HepG2 (cell line): ENCODE results near the gene CHRNA7. TPM values are rescaled to one million over a fixed set of nuclear protein-coding genes. Genes with fewer than 3 reads are reported as not detected.

Source experiments
- ATAC-seq: fragments of 200-7000 bp; cut with Tn5 transposase; 3 replicates; pipeline ENCODE4 v1.9.1; 2020; ENCODE audit warnings: mild to moderate bottlenecking, moderate library complexity
- BruUV-seq: library from RNA; stranded (reverse); fragments of 400-500 nt; replicated peaks from 2 replicates; lab custom pipeline; 2021; lab: Mats Ljungman, UMichigan
- CTCF ChIA-PET: fragments of 300-600 bp; formaldehyde crosslinking; extraction: SDS; loops from one replicate; lab custom pipeline; 2021; ENCODE audit warnings: low total read pairs, inconsistent platforms, low intra/inter-chr PET ratio; lab: Yijun Ruan, JAX
- POLR2A ChIA-PET: fragments of 350-600 bp; sonication (Branson Sonifier 250); formaldehyde crosslinking; loops from one replicate; lab custom pipeline; 2020; ENCODE audit warnings: antibody characterized with exemption, inconsistent platforms; lab: Yijun Ruan, JAX
- DNase-seq: peaks from one replicate; pipeline ENCODE4 v3.0.0-alpha.2; 2015; ENCODE audit warnings: low spot score
- FAIRE-seq: peaks from 3 replicates; lab custom pipeline; 2011; peaks lifted over from hg19 to GRCh38; lab: Jason Lieb, UNC
- H2AFZ ChIP-seq: one replicate; pipeline ENCODE4 v1.6.1; 2011; ENCODE audit warnings: low read length, inconsistent platforms
- H3K27ac ChIP-seq: fragments of 300-600 bp; 3 replicates; pipeline ENCODE4 v1.8.0; 2011; ENCODE audit warnings: mixed run types, mild to moderate bottlenecking, mixed read lengths, low read length, inconsistent platforms; ENCODE audit not compliant: insufficient read depth; ENCODE audit errors: extremely low read length
- H3K27me3 ChIP-seq, 2 experiments: fragments of 200-600 bp in 1 of 2; 2 replicates in 1 of 2; 3 replicates in 1 of 2; pipeline versions ENCODE4 v1.6.0 to v1.8.0; 2011; ENCODE audit warnings: low read length in 2 of 2, mild to moderate bottlenecking in 2 of 2, moderate library complexity in 2 of 2, inconsistent platforms in 1 of 2; ENCODE audit not compliant: insufficient read depth in 2 of 2, control insufficient read depth in 1 of 2
- H3K36me3 ChIP-seq, 2 experiments: fragments of 200-600 bp in 1 of 2; replicated peaks in 1 of 2; 2 replicates in 1 of 2; 3 replicates in 1 of 2; pipeline versions ENCODE4 v1.5.1 to v1.8.0; 2011; ENCODE audit warnings: low read length in 2 of 2, inconsistent platforms in 1 of 2; ENCODE audit not compliant: insufficient read depth in 2 of 2, control insufficient read depth in 1 of 2
- H3K4me1 ChIP-seq: 2 replicates; pipeline ENCODE4 v1.5.1; 2012; ENCODE audit warnings: low read length, inconsistent platforms; ENCODE audit not compliant: insufficient read depth
- H3K4me2 ChIP-seq: 2 replicates; pipeline ENCODE4 v1.6.0; 2011; ENCODE audit warnings: low read depth, low read length, inconsistent platforms
- H3K4me3 ChIP-seq, 3 experiments: fragments of 200-600 bp in 1 of 3; sonication (generic), shearing (Covaris generic) in 1 of 3; replicated peaks in 1 of 3; 2 replicates each; pipeline ENCODE4 v1.5.1; 2011 to 2016; ENCODE audit warnings: low read length in 3 of 3, inconsistent platforms in 2 of 3, low read depth in 2 of 3, mild to moderate bottlenecking in 2 of 3, control low read depth in 1 of 3, mixed read lengths in 1 of 3; ENCODE audit not compliant: insufficient read depth in 1 of 3
- H3K79me2 ChIP-seq: one replicate; pipeline ENCODE4 v1.6.1; 2011; ENCODE audit warnings: low read length, inconsistent platforms; ENCODE audit not compliant: insufficient read depth
- H3K9ac ChIP-seq: 2 replicates; pipeline ENCODE4 v1.6.0; 2011; ENCODE audit warnings: mild to moderate bottlenecking, low read depth, low read length, inconsistent platforms; ENCODE audit not compliant: insufficient read depth
- H3K9me3 ChIP-seq: 2 replicates; pipeline ENCODE4 v1.5.1; 2012; ENCODE audit warnings: mild to moderate bottlenecking, low read length
- H4K20me1 ChIP-seq: 2 replicates; pipeline ENCODE4 v1.6.0; 2011; ENCODE audit warnings: inconsistent platforms, mild to moderate bottlenecking, low read length, moderate library complexity; ENCODE audit not compliant: insufficient read depth
- ARNT2 ChIP-seq: sonication (generic); formaldehyde crosslinking; IDR thresholded peaks from 2 replicates; pipeline ENCODE4 v1.8.0; 2022; ENCODE audit warnings: mild to moderate bottlenecking, low read depth, missing genetic modification reagents, moderate library complexity
- EZH2 ChIP-seq: conservative IDR thresholded peaks from 2 replicates; pipeline ENCODE4 v1.6.1; 2012; ENCODE audit warnings: mild to moderate bottlenecking, low read depth, low read length, moderate library complexity
- MBNL3 ChIP-seq: fragments of 250-450 bp; sonication (Bioruptor Pico); conservative IDR thresholded peaks from 2 replicates; pipeline ENCODE4 v1.8.0; 2022; ENCODE audit warnings: mild to moderate bottlenecking, inconsistent platforms
- MIER2 ChIP-seq: IDR thresholded peaks from 2 replicates; pipeline ENCODE4 v1.6.1; 2016; ENCODE audit warnings: missing biosample characterization, missing genetic modification reagents
- NFE2L1 ChIP-seq: sonication (generic); formaldehyde crosslinking; IDR thresholded peaks from 2 replicates; pipeline ENCODE4 v1.4.0; 2020; ENCODE audit warnings: missing genetic modification reagents, mild to moderate bottlenecking, borderline replicate concordance
- PRDM4 ChIP-seq: sonication (generic); formaldehyde crosslinking; IDR thresholded peaks from 2 replicates; pipeline ENCODE4 v1.9.0; 2021; ENCODE audit warnings: missing genetic modification reagents, borderline replicate concordance
- SRY ChIP-seq: sonication (generic); formaldehyde crosslinking; IDR thresholded peaks from 2 replicates; pipeline ENCODE4 v1.8.0; 2022; ENCODE audit warnings: mild to moderate bottlenecking, missing genetic modification reagents
- THAP11 ChIP-seq: IDR thresholded peaks from 2 replicates; pipeline ENCODE4 v1.6.1; 2016; ENCODE audit warnings: missing biosample characterization, missing genetic modification reagents
- ZNF280B ChIP-seq: sonication (generic); formaldehyde crosslinking; IDR thresholded peaks from 2 replicates; pipeline ENCODE4 v1.5.0; 2020; ENCODE audit warnings: missing genetic modification reagents, mild to moderate bottlenecking, borderline replicate concordance
- ZNF354B ChIP-seq: sonication (generic); formaldehyde crosslinking; IDR thresholded peaks from 2 replicates; pipeline ENCODE4 v1.8.0; 2022; ENCODE audit warnings: mild to moderate bottlenecking, missing genetic modification reagents
- ZNF547 ChIP-seq: sonication (generic); formaldehyde crosslinking; IDR thresholded peaks from 2 replicates; pipeline ENCODE4 v1.5.1; 2020; ENCODE audit warnings: mild to moderate bottlenecking, missing genetic modification reagents
- WGBS: methylation state at CpG from one replicate; pipeline ENCODE4 v1.1.6; 2017; ENCODE audit warnings: low lambda C conversion rate; 5-methylcytosine and 5-hydroxymethylcytosine counted together
- in situ Hi-C: cut with HindIII; loops from 2 replicates; pipeline ENCODE4 v1.10.0; 2017; ENCODE audit warnings: low pct_unique_long_range_greater_than_20kb; ENCODE audit not compliant: extremely low pct_ligation_motif_present
- intact Hi-C: fragments of 100-400 bp; cut with micrococcal nuclease; formaldehyde crosslinking; loops from one replicate; pipeline ENCODE4 v1.10.0; 2022; ENCODE audit not compliant: unreplicated experiment
- polyA plus RNA-seq, 8 experiments: library from polyadenylated mRNA; depleted of rRNA in 3 of 8; stranded (reverse) in 7 of 8; unstranded in 1 of 8; fragments of >200 nt; fragmentation: Illumina TruSeq in 4 of 8; extraction: Trizol in 4 of 8; gene quantifications; 2 replicates each; pipeline versions ENCODE4 v1.2.1 to v1.2.3, GENCODE V29; 2011 to 2016; ENCODE audit warnings: low read depth in 4 of 8, missing spikeins in 1 of 8, mixed read lengths in 1 of 8; ENCODE audit not compliant: insufficient read depth in 1 of 8
- total RNA-seq, 5 experiments: library from RNA; depleted of rRNA; stranded (reverse); fragments of >200 nt; fragmentation: Illumina TruSeq; extraction: Trizol; gene quantifications; 2 replicates each; pipeline ENCODE4 v1.2.3, GENCODE V29; 2016; ENCODE audit warnings: low read depth in 1 of 5
- TF ChIP-seq, protein P1 (sequence below): sonication (generic); formaldehyde crosslinking; IDR thresholded peaks from 2 replicates; pipeline ENCODE4 v1.4.0; 2020; ENCODE audit warnings: missing genetic modification reagents, borderline replicate concordance
- TF ChIP-seq, protein P2 (sequence below): sonication (generic); formaldehyde crosslinking; IDR thresholded peaks from 2 replicates; pipeline ENCODE4 v1.8.0; 2022; ENCODE audit warnings: mild to moderate bottlenecking, missing genetic modification reagents, moderate library complexity
- TF ChIP-seq, protein P3 (sequence below): IDR thresholded peaks from 2 replicates; pipeline ENCODE4 v1.6.1; 2012; ENCODE audit warnings: low read length, improper control_type of control experiment

The CHRNA7 gene
- total and polyA plus RNA-seq, 2 of the 13 experiments (the other 11 are each of a cell fraction or from before 2014, with no cell fraction given) = 1.3 to 1.4 TPM

- Histone ChIP-seq H3K4me1 (no peaks in the 10 kb centered on the region), H3K36me3 (no peaks in the 10 kb centered on the region), H3K9me3 (no peaks in the 10 kb centered on the region), H3K4me2 (no peak overlapping the region), H3K9ac (no peak overlapping the region), H3K27me3 (no peaks in the 10 kb centered on the region; a peak in 1 of 5 replicates), H3K27ac (no peak overlapping the region), H4K20me1 (no peaks in the 10 kb centered on the region), H3K4me3 (no peak overlapping the region), H2AFZ (no peak overlapping the region), H3K79me2 (no peaks in the 10 kb centered on the region)
- intact Hi-C loops = no loop called here
- no peak for FAIRE-seq
- in situ Hi-C loops = no loop called here
- no peak for ATAC-seq
- ChIA-PET CTCF (no interaction called here), POLR2A (no interaction called here)
- no peak for DNase-seq
- no TSS peak for BruUV-seq
- 31% methylated on average over 10 of the region's 10 CpGs for WGBS
- no peak for TF ChIP-seq ZNF547 (CRISPR knock-in tag)
- no peak for TF ChIP-seq ARNT2
- TF ChIP-seq SRY = no peak
- TF ChIP-seq MIER2 (CRISPR knock-in tag) = no peak
- no peak for TF ChIP-seq MBNL3 (CRISPR knock-in tag)
- TF ChIP-seq THAP11 (CRISPR knock-in tag) = no peak
- TF ChIP-seq, protein P1, sequence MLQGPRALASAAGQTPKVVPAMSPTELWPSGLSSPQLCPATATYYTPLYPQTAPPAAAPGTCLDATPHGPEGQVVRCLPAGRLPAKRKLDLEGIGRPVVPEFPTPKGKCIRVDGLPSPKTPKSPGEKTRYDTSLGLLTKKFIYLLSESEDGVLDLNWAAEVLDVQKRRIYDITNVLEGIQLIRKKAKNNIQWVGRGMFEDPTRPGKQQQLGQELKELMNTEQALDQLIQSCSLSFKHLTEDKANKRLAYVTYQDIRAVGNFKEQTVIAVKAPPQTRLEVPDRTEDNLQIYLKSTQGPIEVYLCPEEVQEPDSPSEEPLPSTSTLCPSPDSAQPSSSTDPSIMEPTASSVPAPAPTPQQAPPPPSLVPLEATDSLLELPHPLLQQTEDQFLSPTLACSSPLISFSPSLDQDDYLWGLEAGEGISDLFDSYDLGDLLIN (CRISPR knock-in tag) = no peak
- no peak for TF ChIP-seq PRDM4
- no peak for TF ChIP-seq EZH2
- TF ChIP-seq NFE2L1 (CRISPR knock-in tag) = no peak
- TF ChIP-seq ZNF354B (CRISPR knock-in tag) = no peak
- TF ChIP-seq, protein P2, sequence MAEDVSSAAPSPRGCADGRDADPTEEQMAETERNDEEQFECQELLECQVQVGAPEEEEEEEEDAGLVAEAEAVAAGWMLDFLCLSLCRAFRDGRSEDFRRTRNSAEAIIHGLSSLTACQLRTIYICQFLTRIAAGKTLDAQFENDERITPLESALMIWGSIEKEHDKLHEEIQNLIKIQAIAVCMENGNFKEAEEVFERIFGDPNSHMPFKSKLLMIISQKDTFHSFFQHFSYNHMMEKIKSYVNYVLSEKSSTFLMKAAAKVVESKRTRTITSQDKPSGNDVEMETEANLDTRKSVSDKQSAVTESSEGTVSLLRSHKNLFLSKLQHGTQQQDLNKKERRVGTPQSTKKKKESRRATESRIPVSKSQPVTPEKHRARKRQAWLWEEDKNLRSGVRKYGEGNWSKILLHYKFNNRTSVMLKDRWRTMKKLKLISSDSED (CRISPR knock-in tag) = no peak
- TF ChIP-seq, protein P3, sequence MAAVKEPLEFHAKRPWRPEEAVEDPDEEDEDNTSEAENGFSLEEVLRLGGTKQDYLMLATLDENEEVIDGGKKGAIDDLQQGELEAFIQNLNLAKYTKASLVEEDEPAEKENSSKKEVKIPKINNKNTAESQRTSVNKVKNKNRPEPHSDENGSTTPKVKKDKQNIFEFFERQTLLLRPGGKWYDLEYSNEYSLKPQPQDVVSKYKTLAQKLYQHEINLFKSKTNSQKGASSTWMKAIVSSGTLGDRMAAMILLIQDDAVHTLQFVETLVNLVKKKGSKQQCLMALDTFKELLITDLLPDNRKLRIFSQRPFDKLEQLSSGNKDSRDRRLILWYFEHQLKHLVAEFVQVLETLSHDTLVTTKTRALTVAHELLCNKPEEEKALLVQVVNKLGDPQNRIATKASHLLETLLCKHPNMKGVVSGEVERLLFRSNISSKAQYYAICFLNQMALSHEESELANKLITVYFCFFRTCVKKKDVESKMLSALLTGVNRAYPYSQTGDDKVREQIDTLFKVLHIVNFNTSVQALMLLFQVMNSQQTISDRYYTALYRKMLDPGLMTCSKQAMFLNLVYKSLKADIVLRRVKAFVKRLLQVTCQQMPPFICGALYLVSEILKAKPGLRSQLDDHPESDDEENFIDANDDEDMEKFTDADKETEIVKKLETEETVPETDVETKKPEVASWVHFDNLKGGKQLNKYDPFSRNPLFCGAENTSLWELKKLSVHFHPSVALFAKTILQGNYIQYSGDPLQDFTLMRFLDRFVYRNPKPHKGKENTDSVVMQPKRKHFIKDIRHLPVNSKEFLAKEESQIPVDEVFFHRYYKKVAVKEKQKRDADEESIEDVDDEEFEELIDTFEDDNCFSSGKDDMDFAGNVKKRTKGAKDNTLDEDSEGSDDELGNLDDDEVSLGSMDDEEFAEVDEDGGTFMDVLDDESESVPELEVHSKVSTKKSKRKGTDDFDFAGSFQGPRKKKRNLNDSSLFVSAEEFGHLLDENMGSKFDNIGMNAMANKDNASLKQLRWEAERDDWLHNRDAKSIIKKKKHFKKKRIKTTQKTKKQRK = no peak
- no peak for TF ChIP-seq ZNF280B (CRISPR knock-in tag)
Measured at GRCh38 chr15:32099956-32100684, 69.8 kb downstream of the CHRNA7 start.
